ENCODE measurements around the gene OR52I2.

DNA sequence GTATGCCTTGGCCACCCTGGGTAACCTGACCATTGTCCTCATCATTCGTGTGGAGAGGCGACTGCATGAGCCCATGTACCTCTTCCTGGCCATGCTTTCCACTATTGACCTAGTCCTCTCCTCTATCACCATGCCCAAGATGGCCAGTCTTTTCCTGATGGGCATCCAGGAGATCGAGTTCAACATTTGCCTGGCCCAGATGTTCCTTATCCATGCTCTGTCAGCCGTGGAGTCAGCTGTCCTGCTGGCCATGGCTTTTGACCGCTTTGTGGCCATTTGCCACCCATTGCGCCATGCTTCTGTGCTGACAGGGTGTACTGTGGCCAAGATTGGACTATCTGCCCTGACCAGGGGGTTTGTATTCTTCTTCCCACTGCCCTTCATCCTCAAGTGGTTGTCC is 58.4 kb downstream of the OR52I2 start:
- TF ChIP-seq GATA2 (IDR thresholded peaks at IDR 0.05; ENCODE audit: low read depth, low read length): no peak
- TF ChIP-seq GATA3 (IDR thresholded peaks at IDR 0.05; ENCODE audit: low read depth, low read length): no peak
